Small intestine (tissue), 7 donors: ENCODE measurements around the gene ZIM2. TPM values are rescaled to one million over a fixed set of nuclear protein-coding genes. Genes with fewer than 3 reads are reported as not detected.
A peak's percentile ranks its signal among the peaks of the same experiment; 100 is the strongest.

Experiments
- DNase-seq, 2 donors: peaks; one replicate each; pipeline versions ENCODE4 v3.0.0 to v3.0.0-alpha.2; 2013
- FAIRE-seq: peaks from 2 replicates; lab custom pipeline; 2012; peaks lifted over from hg19 to GRCh38; lab: Jason Lieb, UNC
- H3K27ac ChIP-seq, 3 donors: one replicate each; pipeline ENCODE4 v1.5.1; 2013; ENCODE audit warnings: low read length in 2 of 3, mild to moderate bottlenecking in 2 of 3, control low read depth in 1 of 3, inconsistent platforms in 1 of 3, low read depth in 1 of 3, moderate library complexity in 1 of 3
- H3K27me3 ChIP-seq, 3 donors: one replicate each; pipeline ENCODE4 v1.6.1; 2013; ENCODE audit warnings: low read length in 3 of 3, inconsistent platforms in 1 of 3; ENCODE audit not compliant: control insufficient read depth in 3 of 3, insufficient read depth in 3 of 3
- H3K36me3 ChIP-seq, 3 donors: one replicate each; pipeline ENCODE4 v1.6.1; 2013; ENCODE audit warnings: low read length in 3 of 3, inconsistent platforms in 1 of 3, low read depth in 1 of 3, mild to moderate bottlenecking in 1 of 3, moderate library complexity in 1 of 3; ENCODE audit not compliant: control insufficient read depth in 3 of 3, insufficient read depth in 2 of 3
- H3K4me1 ChIP-seq, 3 donors: one replicate each; pipeline ENCODE4 v1.6.1; 2013; ENCODE audit warnings: low read length in 2 of 3, inconsistent platforms in 1 of 3, low read depth in 1 of 3, mild to moderate bottlenecking in 1 of 3, moderate library complexity in 1 of 3; ENCODE audit not compliant: control insufficient read depth in 3 of 3, insufficient read depth in 2 of 3
- H3K4me3 ChIP-seq, 3 donors: one replicate each; pipeline ENCODE4 v1.5.1; 2013; ENCODE audit warnings: low read length in 3 of 3, control low read depth in 1 of 3, inconsistent platforms in 1 of 3, low read depth in 1 of 3, mild to moderate bottlenecking in 1 of 3, moderate library complexity in 1 of 3
- H3K9me3 ChIP-seq, 2 donors: one replicate each; pipeline ENCODE4 v1.6.1; 2013; ENCODE audit warnings: low read depth in 1 of 2, low read length in 1 of 2; ENCODE audit not compliant: control insufficient read depth in 2 of 2, insufficient read depth in 1 of 2
- WGBS, 3 donors: extraction: QIAGEN DNeasy Blood & Tissue Kit; methylation state at CpG; one replicate each; pipeline ENCODE4 v1.1.7; 2013; 5-methylcytosine and 5-hydroxymethylcytosine counted together
- polyA plus RNA-seq, 4 donors: library from polyadenylated mRNA; stranded (reverse) in 3 of 4; unstranded in 1 of 4; fragments of 200-250 nt in 3 of 4; fragments of 120-200 nt in 1 of 4; gene quantifications; one replicate each; pipeline versions ENCODE4 v1.2.1 to v1.2.3, GENCODE V29; 2013
- donor health status: healthy with polysubstance abuse.
- donor health status: control.
- donor health status: control.
- donor health status: Bipolar disorder and iron deficiency.
- donor health status: healthy.

The ZIM2 gene
- polyA plus RNA-seq, 4 donors: 0.30 TPM; not detected in 3

GRCh38 chr19:56760842-56761241, 79.7 kb downstream of the ZIM2 start:
- DNase-seq (no peak), FAIRE-seq (no peak)
- Histone ChIP-seq H3K4me1 (no peaks in the 10 kb centered on the region), H3K36me3 (no peaks in the 10 kb centered on the region), H3K27ac (no peak overlapping the region), H3K4me3 (no peak overlapping the region), H3K27me3 (no peaks in the 10 kb centered on the region), H3K9me3 (peaks cover 0 to 12% of the 10 kb centered on the region in 2 donors)
- 89 to 95% (median 91%) methylated on average over 10 of the region's 10 CpGs for WGBS, 3 donors

- Histone ChIP-seq H3K27me3 (no peaks in the 10 kb centered on the region), H3K27ac (no peak overlapping the region), H3K4me3 (no peak overlapping the region), H3K36me3 (no peaks in the 10 kb centered on the region), H3K4me1 (no peaks in the 10 kb centered on the region), H3K9me3 (peaks cover 0 to 6% of the 10 kb centered on the region in 2 donors)
- DNase-seq (no peak), FAIRE-seq (no peak)
- WGBS, 3 donors: 68 to 76% (median 70%) methylated on average over 8 of the region's 8 CpGs
Measured at GRCh38 chr19:56759531-56759930, 81.0 kb downstream of the ZIM2 start.

GRCh38 chr19:56751078-56751489, 89.4 kb downstream of the ZIM2 start:
- Histone ChIP-seq H3K4me3 (no peak overlapping the region), H3K27ac (no peak overlapping the region), H3K27me3 (no peaks in the 10 kb centered on the region), H3K4me1 (no peaks in the 10 kb centered on the region), H3K36me3 (no peaks in the 10 kb centered on the region), H3K9me3 (no peaks in the 10 kb centered on the region)
- FAIRE-seq: no peak
- WGBS, 3 donors: 9 to 32% (median 23%) methylated on average over 6 of the region's 6 CpGs
- peak in 1 of 2 donors; percentile 15 for DNase-seq

GRCh38 chr19:56750658-56751057, 89.9 kb downstream of the ZIM2 start:
- H3K36me3 ChIP-seq: no peaks in the 10 kb centered on the region
- H3K4me3 ChIP-seq: no peak overlapping the region
- DNase-seq: no peak
- H3K4me1 ChIP-seq: no peaks in the 10 kb centered on the region
- H3K27me3 ChIP-seq: no peaks in the 10 kb centered on the region
- no peak overlapping the region for H3K27ac ChIP-seq
- no peaks in the 10 kb centered on the region for H3K9me3 ChIP-seq
- 72 to 83% (median 73%) methylated on average over 11 of the region's 11 CpGs for WGBS, 3 donors
- no peak for FAIRE-seq

GRCh38 chr19:56748378-56748777, 92.1 kb downstream of the ZIM2 start:
- Histone ChIP-seq H3K4me3 (no peak overlapping the region), H3K27ac (no peak overlapping the region), H3K9me3 (no peaks in the 10 kb centered on the region), H3K4me1 (no peaks in the 10 kb centered on the region), H3K27me3 (no peaks in the 10 kb centered on the region), H3K36me3 (no peaks in the 10 kb centered on the region)
- no peak for FAIRE-seq
- 17 to 30% (median 27%) methylated on average over 5 of the region's 5 CpGs for WGBS, 3 donors
- DNase-seq: peak in 1 of 2 donors; percentile 46

GRCh38 chr19:56746367-56746766, 94.2 kb downstream of the ZIM2 start:
- H3K36me3 ChIP-seq: no peaks in the 10 kb centered on the region
- DNase-seq (no peak), FAIRE-seq (no peak)
- 32 to 43% (median 40%) methylated on average over 3 of the region's 3 CpGs for WGBS, 3 donors
- H3K9me3 ChIP-seq: no peaks in the 10 kb centered on the region
- H3K4me1 ChIP-seq: no peaks in the 10 kb centered on the region
- H3K27ac ChIP-seq: no peak overlapping the region
- H3K27me3 ChIP-seq: no peaks in the 10 kb centered on the region
- H3K4me3 ChIP-seq: no peak overlapping the region

- no peaks in the 10 kb centered on the region for H3K36me3 ChIP-seq
- H3K27ac ChIP-seq: no peak overlapping the region
- H3K4me1 ChIP-seq: no peaks in the 10 kb centered on the region
- H3K9me3 ChIP-seq: peaks cover 0 to 1% of the 10 kb centered on the region in 2 donors
- DNase-seq (no peak), FAIRE-seq (no peak)
- H3K4me3 ChIP-seq: no peak overlapping the region
- H3K27me3 ChIP-seq: no peaks in the 10 kb centered on the region
- 21 to 31% (median 27%) methylated on average over 3 of the region's 3 CpGs for WGBS, 3 donors
Measured at GRCh38 chr19:56740501-56740900, 100.0 kb downstream of the ZIM2 start.

GRCh38 chr19:56736571-56736970, 104.0 kb downstream of the ZIM2 start:
- H3K4me3 ChIP-seq: no peak overlapping the region
- peaks cover 0 to 1% of the 10 kb centered on the region in 2 donors for H3K9me3 ChIP-seq
- H3K27ac ChIP-seq: no peak overlapping the region
- FAIRE-seq (no peak), DNase-seq (no peak)
- no peaks in the 10 kb centered on the region for H3K4me1 ChIP-seq
- H3K27me3 ChIP-seq: no peaks in the 10 kb centered on the region
- WGBS, 3 donors: 82 to 88% (median 84%) methylated on average over 6 of the region's 6 CpGs
- no peaks in the 10 kb centered on the region for H3K36me3 ChIP-seq

- Histone ChIP-seq H3K27me3 (no peaks in the 10 kb centered on the region), H3K36me3 (no peaks in the 10 kb centered on the region), H3K4me1 (no peaks in the 10 kb centered on the region), H3K4me3 (no peak overlapping the region), H3K27ac (no peak overlapping the region), H3K9me3 (peaks cover 0 to 1% of the 10 kb centered on the region in 2 donors)
- WGBS, 3 donors: 11 to 30% (median 17%) methylated on average over 2 of the region's 2 CpGs
- FAIRE-seq (no peak), DNase-seq (no peak)
Measured at GRCh38 chr19:56732976-56733375, 107.5 kb downstream of the ZIM2 start.
